Stomach (tissue), 4 donors: ENCODE data around the gene MS4A8.

Source experiments
- POLR2A ChIP-seq, 4 donors: fragments of 450-650 bp; IDR thresholded peaks; one replicate each; pipeline ENCODE4 v1.6.1; 2016; ENCODE audit warnings: antibody characterized with exemption in 4 of 4, control low read depth in 2 of 4, mild to moderate bottlenecking in 1 of 4, moderate library complexity in 1 of 4
- POLR2AphosphoS5 ChIP-seq, 3 donors: sonication (generic); formaldehyde crosslinking; IDR thresholded peaks; one replicate each; pipeline ENCODE4 v1.6.1; 2016; ENCODE audit warnings: antibody characterized with exemption in 3 of 3
- TF ChIP-seq, protein P1 (sequence below), 7 experiments: fragments of 450-650 bp in 4 of 7; fragments of 200-600 bp in 3 of 7; sonication (generic) in 3 of 7; IDR thresholded peaks; one replicate each; pipeline ENCODE4 v1.5.1; 2016 to 2019; ENCODE audit warnings: antibody characterized with exemption in 7 of 7, control low read depth in 2 of 7, mild to moderate bottlenecking in 1 of 7

- TF ChIP-seq, protein P1, sequence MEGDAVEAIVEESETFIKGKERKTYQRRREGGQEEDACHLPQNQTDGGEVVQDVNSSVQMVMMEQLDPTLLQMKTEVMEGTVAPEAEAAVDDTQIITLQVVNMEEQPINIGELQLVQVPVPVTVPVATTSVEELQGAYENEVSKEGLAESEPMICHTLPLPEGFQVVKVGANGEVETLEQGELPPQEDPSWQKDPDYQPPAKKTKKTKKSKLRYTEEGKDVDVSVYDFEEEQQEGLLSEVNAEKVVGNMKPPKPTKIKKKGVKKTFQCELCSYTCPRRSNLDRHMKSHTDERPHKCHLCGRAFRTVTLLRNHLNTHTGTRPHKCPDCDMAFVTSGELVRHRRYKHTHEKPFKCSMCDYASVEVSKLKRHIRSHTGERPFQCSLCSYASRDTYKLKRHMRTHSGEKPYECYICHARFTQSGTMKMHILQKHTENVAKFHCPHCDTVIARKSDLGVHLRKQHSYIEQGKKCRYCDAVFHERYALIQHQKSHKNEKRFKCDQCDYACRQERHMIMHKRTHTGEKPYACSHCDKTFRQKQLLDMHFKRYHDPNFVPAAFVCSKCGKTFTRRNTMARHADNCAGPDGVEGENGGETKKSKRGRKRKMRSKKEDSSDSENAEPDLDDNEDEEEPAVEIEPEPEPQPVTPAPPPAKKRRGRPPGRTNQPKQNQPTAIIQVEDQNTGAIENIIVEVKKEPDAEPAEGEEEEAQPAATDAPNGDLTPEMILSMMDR (IDR thresholded peaks at IDR 0.05) = no peak
- TF ChIP-seq POLR2A (IDR thresholded peaks at IDR 0.05) (no peak), POLR2AphosphoS5 (IDR thresholded peaks at IDR 0.05) (no peak)
Observed at GRCh38 chr11:60718524-60719316, 19.3 kb downstream of the MS4A8 start.
